Measurements from ENCODE around the gene CPN2. TPM values are rescaled to one million over a fixed set of nuclear protein-coding genes. Genes with fewer than 3 reads are reported as not detected.

Gene CPN2
- polyA plus RNA-seq, 4 donors = 0.18 to 1.00 (median 0.72) TPM

GRCh38 chr3:194315965-194316361 lies 35.2 kb downstream of the CPN2 start:
- no peak for DNase-seq (ENCODE audit: low read depth in 4 of 4, low spot score in 3 of 4)

- DNase-seq (ENCODE audit: low read depth in 4 of 4, low spot score in 3 of 4) = peak in 2 of 4 donors; percentile 79 to 86
Measured at GRCh38 chr3:194315088-194315964, 35.8 kb downstream of the CPN2 start.

GRCh38 chr3:194314388-194315068 lies 36.6 kb downstream of the CPN2 start:
- DNase-seq (ENCODE audit: low read depth in 4 of 4, low spot score in 3 of 4) = no peak

- no peak for DNase-seq (ENCODE audit: low read depth in 4 of 4, low spot score in 3 of 4)
Measured at GRCh38 chr3:194313560-194314387, 37.4 kb downstream of the CPN2 start.

GRCh38 chr3:194312743-194313281 lies 38.3 kb downstream of the CPN2 start:
- DNase-seq (ENCODE audit: low read depth in 4 of 4, low spot score in 3 of 4) = no peak

GRCh38 chr3:194312186-194312742 lies 38.9 kb downstream of the CPN2 start:
- DNase-seq (ENCODE audit: low read depth in 4 of 4, low spot score in 3 of 4) = no peak

GRCh38 chr3:194311000-194311399 lies 40.1 kb downstream of the CPN2 start:
- no peak for DNase-seq (ENCODE audit: low read depth in 4 of 4, low spot score in 3 of 4)

- DNase-seq (ENCODE audit: low read depth in 4 of 4, low spot score in 3 of 4) = no peak
Measured at GRCh38 chr3:194310060-194310835, 40.9 kb downstream of the CPN2 start.

- DNase-seq (ENCODE audit: low read depth in 4 of 4, low spot score in 3 of 4) = no peak
Measured at GRCh38 chr3:194308601-194309449, 42.3 kb downstream of the CPN2 start.

- no peak for DNase-seq (ENCODE audit: low read depth in 4 of 4, low spot score in 3 of 4)
Measured at GRCh38 chr3:194307849-194308248, 43.3 kb downstream of the CPN2 start.

- DNase-seq (ENCODE audit: low read depth in 4 of 4, low spot score in 3 of 4) = no peak
Measured at GRCh38 chr3:194306771-194307640, 44.1 kb downstream of the CPN2 start.

- DNase-seq (ENCODE audit: low read depth in 4 of 4, low spot score in 3 of 4) = no peak
Measured at GRCh38 chr3:194306109-194306686, 44.9 kb downstream of the CPN2 start.

- DNase-seq (ENCODE audit: low read depth in 4 of 4, low spot score in 3 of 4) = no peak
Measured at GRCh38 chr3:194305356-194306108, 45.6 kb downstream of the CPN2 start.

GRCh38 chr3:194304186-194304917 lies 46.8 kb downstream of the CPN2 start:
- DNase-seq (ENCODE audit: low read depth in 4 of 4, low spot score in 3 of 4) = no peak

GRCh38 chr3:194303749-194304148 lies 47.4 kb downstream of the CPN2 start:
- DNase-seq (ENCODE audit: low read depth in 4 of 4, low spot score in 3 of 4) = no peak

GRCh38 chr3:194301730-194302129 lies 49.4 kb downstream of the CPN2 start:
- no peak for DNase-seq (ENCODE audit: low read depth in 4 of 4, low spot score in 3 of 4)

Data from right renal pelvis (tissue), 4 donors.